NT2/D1 (cell line): ENCODE measurements around the gene LAPTM4A.

Experiments
- SUZ12 ChIP-seq: IDR thresholded peaks from 2 replicates; pipeline ENCODE4 v1.6.1; 2011; ENCODE audit not compliant: insufficient read length, insufficient read depth; ENCODE audit errors: extremely low read depth
- YY1 ChIP-seq: IDR thresholded peaks from 2 replicates; pipeline ENCODE4 v1.6.1; 2011; ENCODE audit not compliant: insufficient read length, insufficient read depth
- ZNF274 ChIP-seq: IDR thresholded peaks from 2 replicates; pipeline ENCODE4 v1.6.1; 2011; ENCODE audit warnings: mild to moderate bottlenecking, low read depth, low read length

- TF ChIP-seq ZNF274 (no peak), YY1 (no peak), SUZ12 (no peak)
These were observed 21.2 kb downstream of the LAPTM4A start for GRCh38 chr2:20030224-20030623.
